Muscle of back (tissue), 11 donors: ENCODE results near the gene JADE2. TPM values are rescaled to one million over a fixed set of nuclear protein-coding genes. Genes with fewer than 3 reads are reported as not detected.
"Not testable (repeated sequence)": the region's sequence is repeated elsewhere in the genome, so short reads cannot be mapped to it uniquely, and the experiment has no call there.

Experiments used
- DNase-seq, 3 donors: peaks; one replicate each; pipeline versions ENCODE4 v3.0.0 to v3.0.0-alpha.2; 2013
- polyA plus RNA-seq, 10 donors: library from polyadenylated mRNA; unstranded; fragments of 120-200 nt; gene quantifications; one replicate each; pipeline ENCODE4 v1.2.1, GENCODE V29; 2013; ENCODE audit not compliant: insufficient read length in 10 of 10

The JADE2 gene
- polyA plus RNA-seq, 10 donors = 0.70 to 3.9 (median 1.5) TPM

DNA sequence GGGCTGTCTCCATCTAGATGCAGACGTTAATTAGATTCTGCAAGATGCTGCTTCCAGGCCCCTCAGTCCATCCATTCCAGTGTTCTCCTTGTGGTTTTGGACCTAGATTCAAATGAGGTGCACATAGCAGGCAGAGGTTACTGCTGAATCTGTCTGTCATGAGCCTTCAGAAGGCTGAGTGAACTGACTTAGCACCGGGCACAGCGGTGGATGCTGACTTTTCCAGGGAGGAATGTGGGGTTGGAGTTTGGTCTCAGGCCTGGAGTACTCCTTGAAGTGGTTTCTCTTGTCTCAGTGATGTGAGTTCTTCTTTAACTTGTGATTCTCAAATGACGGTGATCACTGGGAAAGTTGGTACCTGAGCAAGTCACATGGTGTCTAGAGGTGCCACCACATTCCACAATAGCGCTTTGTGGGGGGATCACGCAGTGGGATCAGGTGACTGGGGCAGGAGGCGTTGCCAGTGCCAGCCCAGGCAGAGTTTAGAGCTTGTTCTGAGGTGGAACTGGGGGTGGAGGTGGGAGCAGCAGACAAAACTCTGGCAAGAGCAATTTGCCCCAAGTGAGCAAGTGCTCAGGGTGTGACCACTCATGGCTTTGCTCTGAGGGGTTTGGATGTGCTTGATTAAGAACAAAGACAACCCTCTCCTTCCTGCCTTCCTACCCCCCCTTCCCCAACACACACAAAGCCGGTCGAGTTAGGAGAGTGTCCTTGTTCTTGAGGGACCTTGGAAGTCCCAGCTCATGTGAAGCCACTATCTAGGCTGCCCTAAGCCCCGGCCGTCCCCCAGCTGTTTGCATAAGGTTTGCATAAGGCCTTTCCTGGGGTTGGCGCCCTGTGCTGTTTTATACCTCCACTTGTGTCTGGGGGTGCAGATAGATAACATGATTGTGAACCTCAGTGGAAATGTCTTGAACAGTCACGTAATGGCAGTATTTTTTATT lies 25.1 kb downstream of the JADE2 start:
- DNase-seq = no peak

DNA sequence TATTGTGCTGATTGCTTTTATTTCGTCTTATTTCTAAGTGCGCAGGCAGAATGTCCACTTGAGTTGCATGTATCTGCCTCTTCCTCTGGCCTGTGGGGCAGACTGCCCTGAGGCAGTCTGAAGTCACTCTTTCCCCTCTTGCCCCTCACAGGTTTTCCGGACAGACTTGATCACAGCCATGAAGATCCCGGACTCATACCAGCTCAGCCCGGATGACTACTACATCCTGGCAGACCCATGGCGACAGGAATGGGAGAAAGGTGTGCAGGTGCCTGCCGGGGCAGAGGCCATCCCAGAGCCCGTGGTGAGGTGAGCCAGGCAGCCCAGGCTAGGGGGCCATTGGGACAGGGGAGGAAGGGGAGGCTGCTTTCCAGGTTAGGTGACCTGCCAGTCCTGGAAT lies 26.4 kb downstream of the JADE2 start:
- no peak for DNase-seq

DNA sequence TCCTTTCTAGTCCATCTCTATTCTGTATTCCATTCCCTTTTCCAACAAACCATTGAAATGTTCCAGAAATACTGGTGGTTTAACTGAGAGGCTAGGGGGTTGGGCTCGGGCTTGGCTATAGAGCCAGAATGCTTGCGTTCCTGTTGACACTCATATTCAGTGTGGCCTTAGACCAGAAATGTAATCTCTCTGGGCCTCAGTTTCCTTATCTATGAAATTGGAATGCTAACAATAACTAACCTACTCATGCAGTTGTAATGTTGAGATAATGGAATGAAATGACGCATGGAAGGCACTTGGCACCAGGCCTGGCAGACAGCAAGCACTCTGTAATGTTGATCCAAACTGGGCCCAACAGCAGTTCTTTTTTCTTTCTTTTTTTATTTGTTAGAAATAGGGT lies 26.8 kb downstream of the JADE2 start:
- peak in 1 of 3 donors; percentile 81 for DNase-seq

DNA sequence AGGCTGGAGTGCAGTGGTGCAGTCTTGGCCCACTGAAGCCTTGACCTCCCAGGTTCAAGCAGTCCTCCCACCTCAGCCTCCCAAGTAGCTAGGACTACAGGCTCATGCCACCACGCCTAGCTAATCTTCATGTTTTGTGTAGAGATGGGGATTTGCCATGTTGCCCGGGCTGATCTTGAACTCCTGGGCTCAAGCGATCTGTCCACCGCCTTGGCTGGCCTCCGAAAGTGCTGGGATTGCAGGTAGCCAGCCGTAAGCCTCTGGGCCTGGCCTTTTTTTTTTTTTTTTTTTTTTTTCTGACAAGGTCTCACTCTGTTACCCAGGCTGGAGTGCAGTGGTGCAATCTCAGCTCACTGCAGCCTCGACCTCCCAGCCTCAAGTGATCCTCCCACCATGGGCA lies 27.2 kb downstream of the JADE2 start:
- not testable (repeated sequence) for DNase-seq

DNA sequence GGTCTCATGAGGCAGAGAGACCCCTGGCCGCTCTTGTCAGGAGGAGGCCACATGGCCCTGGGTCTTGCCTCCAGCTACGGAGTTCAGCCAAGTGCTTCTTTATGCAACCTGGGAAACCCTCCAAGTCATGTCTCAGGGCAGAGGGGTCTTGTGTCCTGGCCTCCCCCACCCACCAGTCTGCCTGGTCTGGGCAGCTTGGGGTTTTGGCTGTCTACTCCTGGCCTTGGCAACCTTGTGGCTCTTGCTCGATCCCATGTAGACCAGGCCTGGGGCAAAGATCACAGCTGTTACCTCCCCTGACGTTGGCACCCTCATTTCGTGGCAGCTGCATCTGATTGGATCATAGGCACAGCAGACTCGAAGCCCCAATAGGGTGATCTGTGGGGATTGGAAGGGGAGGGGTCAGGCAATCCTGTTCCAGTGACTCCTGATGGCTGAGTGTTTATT lies 28.4 kb downstream of the JADE2 start:
- DNase-seq = no peak

DNA sequence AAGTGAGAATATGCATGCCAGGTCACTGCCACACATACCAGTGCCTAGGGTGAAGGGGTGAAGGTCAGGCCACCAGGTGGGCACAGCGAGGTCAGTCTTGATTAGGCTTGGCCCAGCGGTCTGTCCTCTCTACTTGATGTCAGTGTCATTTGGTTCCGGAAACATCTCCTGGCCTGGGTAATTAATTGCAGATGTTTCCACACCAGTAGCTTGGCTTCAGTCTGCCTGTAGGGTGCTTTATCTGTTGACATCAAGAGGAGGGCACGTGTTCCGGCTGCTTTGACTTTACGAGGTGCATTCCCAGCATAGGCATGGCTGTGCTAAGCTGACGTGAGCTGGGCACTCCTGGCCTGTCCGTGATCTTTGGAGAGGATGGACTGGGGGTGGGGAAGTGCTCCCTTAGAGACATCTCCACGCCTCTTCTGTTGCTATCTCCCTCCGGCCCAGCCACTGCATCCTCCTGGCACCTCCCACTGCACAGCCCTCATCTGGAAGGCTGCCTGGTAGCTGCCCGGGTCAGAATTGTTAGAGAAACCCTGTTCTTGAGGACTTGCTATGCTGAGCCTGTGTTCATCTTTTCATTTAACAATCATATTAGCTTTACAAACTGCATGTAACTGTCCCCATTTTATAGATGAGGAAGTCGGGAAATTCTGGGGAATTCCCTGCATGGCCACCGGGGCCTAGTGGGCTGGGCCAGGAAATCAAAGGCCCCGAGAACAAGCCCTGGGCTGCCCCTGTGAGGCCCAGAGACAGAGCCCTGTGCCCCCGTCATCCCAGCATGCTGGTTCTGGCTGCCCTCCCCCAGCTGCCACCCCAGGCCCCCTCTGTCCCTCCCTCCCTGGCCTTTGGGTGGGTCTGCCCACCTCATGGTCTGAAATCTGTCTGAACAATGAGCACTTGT lies 29.1 kb downstream of the JADE2 start:
- peak in 2 of 3 donors; percentile 33 to 35 for DNase-seq

DNA sequence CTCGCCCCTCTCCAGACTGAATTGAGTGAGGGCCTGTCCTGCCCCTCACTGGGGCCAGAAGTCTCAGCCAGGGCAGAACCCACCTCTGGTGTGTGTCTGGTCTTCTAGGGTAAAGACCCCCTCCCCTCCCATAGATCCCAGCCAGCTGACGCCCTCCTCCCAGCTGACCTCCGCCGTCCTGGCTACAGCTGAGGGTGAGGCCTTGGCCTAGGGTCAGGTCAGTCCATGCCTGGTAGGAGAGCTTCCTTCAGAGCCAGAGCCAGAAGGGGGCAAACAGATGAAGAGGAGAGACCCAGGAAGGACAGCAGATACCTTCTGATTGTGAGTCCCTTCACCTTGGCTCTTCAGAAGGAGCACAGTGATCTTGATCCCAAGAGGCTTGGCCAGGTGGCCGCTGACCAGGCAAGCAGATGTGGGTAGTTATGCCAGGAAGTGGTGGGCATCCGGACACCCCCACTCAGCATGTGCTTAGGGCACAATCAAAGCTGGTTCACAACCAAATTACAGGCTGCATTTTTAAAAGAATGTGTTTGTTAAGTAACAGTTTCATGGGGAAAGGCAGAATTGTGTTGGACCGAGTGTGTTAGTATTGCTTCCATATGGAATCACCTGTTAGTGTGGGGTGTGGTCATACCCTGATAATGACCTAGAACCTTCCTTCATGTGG lies 29.9 kb downstream of the JADE2 start:
- DNase-seq = no peak

DNA sequence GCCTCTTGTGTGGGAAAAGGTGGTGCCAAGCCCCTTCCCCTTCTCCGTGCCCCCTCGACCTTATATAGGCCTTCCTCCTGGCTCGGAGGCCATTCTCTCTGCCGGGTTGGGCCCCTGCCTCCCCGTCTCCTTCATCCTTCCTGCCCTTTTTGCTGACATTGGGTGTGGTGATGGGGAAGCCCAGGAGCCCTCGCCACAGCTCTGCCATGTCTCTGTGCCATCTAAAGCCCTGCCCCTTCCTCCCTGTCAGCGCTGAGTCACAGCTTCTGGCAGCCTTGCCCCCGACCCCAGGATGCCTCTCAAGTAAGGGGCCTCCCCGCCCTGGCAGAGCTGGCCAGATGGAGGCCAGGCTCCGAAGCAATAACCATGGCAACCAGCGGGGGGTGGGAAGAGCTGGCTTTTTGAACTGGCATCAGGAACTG lies 30.4 kb downstream of the JADE2 start:
- DNase-seq = peak in 1 of 3 donors; percentile 42

DNA sequence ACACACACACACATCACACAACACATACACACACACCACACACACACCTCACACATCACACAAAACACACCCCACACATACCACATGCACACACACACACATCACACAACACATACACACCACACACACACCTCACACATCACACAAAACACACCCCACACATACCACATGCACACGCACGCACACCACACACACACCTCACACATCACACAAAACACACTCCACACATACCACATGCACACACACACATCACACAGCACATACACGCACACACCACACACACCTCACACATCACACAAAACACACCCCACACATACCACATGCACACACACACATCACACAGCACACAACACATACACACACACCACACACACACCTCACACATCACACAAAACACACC lies 31.1 kb downstream of the JADE2 start:
- DNase-seq = not testable (repeated sequence)

DNA sequence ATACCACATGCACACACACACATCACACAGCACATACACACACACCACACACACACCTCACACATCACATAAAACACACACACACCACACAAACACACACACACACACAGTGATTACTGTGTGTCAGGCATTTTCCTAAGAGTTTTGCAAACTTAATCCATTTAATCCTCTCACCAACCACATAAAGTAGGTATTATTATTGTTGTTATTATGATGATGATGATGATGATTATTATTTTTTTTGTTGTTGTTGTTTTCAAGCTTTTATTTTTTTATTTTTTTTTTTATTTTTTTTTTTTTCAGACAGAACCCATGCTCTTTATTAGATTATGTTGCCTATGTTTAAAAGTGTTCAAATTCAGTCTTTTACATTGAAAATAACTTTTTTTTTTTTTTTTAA lies 31.5 kb downstream of the JADE2 start:
- DNase-seq = no peak

DNA sequence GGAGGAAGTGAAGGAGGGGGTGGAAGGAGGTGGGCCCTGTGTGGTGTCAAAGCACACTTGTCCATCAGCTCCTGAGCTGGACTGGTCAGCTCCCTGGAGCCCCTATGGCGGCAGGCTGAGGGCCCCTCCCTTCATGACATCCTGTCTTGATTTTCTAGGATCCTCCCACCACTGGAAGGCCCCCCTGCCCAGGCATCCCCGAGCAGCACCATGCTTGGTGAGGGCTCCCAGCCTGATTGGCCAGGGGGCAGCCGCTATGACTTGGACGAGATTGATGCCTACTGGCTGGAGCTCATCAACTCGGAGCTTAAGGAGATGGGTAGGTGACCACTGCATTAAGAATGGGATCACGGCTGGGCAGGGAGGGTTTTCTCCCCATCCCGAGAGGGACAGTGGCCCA lies 34.2 kb downstream of the JADE2 start:
- no peak for DNase-seq

DNA sequence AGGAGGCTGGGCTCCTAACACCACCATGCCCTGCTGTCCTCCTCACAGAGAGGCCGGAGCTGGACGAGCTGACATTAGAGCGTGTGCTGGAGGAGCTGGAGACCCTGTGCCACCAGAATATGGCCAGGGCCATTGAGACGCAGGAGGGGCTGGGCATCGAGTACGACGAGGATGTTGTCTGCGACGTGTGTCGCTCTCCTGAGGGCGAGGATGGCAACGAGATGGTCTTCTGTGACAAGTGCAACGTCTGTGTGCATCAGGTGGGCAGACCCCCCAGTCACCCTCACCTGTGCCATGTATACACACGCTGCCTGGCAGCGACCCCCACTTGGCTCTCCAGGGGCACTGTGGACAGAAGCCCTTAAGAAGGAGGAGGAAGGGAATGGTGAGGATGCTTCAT lies 35.2 kb downstream of the JADE2 start:
- DNase-seq = no peak

DNA sequence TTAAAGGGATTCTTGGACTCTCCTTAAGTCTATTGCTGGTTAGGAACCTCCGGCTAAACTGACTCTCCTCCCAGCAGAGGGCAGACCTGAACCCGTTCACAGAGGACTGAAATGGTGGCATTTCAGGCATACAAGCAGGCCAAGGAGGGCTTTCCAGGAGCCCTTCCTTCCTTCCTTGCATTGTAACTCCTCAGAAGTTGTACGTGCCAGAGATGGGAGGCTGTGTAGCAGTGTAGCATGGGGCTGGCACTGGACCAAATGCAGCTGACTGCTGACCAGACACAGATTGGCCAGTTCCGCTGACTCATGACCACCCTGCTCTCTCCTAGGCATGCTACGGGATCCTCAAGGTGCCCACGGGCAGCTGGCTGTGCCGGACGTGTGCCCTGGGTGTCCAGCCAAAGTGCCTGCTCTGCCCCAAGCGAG lies 36.4 kb downstream of the JADE2 start:
- peak in 1 of 3 donors; percentile 34 for DNase-seq

DNA sequence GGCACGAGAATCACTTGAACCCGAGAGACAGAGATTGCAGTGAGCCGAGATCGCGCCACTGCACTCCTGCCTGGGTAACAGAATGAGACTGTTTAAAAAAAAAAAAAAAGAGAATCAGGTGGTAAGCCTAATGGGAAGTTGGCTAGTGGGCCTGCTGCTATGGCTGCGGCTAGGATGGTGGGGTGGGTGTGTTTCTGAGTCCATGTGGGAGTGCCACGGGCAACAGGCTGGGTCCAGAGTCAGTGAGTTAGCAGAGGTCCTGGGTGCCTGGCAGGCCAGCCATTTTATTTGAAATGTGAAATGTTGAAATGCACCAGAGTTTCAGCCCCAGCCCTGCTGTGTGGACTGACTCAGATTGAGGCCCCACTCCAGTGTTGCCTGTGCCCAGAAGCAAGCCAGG lies 37.8 kb downstream of the JADE2 start:
- no peak for DNase-seq

DNA sequence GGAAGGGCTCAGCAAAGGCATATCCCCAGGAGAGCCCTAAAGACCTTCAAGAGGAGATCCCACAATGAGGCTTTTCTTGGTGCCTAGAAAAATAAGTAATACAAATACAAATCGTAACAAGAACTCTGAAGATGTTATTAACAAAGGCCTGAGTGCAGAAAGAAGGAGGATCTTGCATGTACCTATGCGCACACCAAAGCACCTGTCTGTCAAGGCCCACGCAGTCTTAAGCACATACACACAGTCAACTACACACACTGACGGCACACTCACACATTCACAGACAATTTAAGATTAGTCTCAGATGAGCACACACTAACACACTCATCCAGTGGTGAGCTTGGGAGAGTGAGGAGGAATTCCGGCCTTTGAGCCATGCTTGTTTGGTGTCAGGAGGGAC lies 38.5 kb downstream of the JADE2 start:
- DNase-seq = no peak

DNA sequence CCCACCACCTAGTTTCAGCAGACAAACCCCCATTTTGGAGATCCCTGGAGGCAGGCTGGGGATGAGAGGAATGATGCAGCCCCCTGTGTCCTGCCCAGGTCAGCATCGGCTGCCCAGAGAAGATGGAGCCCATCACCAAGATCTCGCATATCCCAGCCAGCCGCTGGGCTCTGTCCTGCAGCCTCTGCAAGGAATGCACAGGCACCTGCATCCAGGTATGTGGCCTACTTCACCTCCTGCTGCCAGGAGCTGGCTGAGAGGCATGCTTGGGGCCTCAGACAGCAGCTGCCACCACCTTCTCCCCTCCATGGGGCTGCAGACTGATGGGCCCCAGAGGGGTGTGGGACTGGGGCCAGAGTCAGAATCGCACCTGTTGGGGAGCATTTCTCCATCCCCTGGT lies 38.9 kb downstream of the JADE2 start:
- no peak for DNase-seq

DNA sequence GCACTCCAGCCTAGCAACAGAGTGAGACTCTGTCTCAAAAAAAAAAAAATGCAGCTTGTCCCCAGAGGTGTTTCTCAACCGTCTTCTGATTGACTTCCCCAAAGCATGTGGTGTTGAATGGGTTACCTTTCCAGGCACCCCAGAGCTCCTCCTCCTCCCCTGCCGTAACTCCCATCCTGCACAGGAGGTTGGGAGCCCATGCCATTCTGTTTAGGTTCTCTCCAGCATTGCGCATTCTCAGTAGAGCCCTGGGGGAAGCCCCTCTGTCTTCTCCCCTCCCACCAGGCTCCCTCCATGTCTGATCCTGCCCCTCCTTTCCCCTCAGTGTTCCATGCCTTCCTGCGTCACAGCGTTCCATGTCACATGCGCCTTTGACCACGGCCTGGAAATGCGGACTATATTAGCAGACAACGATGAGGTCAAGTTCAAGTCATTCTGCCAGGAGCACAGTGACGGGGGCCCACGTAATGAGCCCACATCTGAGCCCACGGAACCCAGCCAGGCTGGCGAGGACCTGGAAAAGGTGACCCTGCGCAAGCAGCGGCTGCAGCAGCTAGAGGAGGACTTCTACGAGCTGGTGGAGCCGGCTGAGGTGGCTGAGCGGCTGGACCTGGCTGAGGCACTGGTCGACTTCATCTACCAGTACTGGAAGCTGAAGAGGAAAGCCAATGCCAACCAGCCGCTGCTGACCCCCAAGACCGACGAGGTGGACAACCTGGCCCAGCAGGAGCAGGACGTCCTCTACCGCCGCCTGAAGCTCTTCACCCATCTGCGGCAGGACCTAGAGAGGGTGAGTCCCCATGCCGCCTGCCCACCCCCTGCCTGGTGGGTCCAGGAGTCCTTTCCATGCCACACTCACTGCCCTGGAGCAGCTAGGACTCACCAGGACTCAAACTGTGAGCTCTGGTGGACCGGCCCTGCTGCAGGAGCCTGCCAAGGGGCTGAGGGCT lies 40.6 kb downstream of the JADE2 start:
- no peak for DNase-seq

DNA sequence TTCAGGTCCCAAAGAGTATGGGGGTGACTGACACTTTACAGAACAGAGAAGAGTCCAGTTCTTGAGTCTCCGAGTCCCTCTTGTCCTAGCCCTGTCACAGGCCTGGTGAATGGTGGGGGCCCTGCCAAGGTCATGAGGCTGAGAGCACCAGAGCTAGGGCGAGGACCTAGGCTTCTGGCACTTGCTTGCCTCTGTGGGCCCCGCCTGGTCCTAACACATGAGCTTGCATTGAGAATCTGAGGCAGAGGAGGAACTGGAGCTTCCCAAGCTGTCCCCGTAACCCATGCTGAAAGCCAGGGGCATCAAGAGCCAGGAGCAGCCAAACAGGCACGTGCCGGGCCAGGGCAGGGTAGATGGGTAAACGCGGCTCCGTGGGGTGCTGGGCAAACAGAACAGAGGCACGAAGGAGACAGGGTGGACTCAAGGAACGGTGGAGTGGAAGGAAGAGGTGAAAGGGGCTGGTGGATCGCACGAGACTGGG lies 41.3 kb downstream of the JADE2 start:
- DNase-seq = no peak

DNA sequence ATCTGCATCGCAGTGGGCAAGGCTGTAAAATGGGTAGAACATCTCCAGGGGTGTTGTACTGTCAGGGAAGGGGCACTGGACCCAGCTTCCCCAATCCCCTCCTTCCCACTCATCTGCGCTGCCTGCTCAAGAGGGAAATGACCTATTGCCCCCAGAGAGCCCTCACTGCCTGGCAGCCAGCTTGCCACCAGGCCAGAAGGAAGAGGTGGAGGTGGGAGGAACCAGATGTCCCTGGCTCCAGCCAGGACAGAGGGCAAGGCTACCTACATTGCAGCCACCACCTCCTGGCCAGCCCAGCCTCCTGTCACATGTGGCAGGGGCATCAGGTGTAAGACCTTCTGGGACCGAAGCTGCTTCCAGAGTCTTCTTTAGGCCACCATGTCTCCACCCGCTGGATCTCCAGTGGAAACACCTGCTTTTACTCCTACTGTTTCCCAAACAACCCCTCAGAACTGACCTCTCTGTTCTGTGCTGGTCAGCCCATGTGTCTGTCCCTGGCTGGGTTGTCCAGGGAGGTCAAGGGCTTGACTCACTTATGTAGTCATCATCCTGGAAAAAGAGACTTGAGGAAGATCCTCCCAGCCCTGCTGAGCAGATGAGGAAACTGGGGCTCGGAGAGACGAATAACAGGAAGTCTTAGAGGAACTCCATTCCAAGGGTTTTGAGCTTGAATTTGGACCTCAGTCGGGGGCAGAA lies 42.3 kb downstream of the JADE2 start:
- DNase-seq = no peak

DNA sequence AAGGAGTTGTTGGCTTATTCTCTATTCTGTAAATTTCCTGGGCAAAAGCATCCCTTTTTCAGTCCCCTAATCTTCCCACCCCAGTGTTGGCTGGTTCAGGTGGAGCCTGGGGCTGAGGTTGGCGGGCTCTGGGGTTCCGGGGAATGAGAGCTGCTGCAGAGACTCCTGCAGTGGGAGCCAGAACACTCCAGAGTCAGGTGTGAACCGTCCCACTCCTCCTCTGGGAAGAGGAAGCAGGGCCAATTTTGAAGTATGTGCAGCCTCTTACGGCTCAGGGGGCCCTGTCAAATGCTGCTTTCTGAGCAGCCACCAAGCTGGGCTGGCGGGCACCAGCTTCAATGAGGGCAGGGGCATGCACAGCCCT lies 42.8 kb downstream of the JADE2 start:
- no peak for DNase-seq
